Breast epithelium (tissue), 3 donors: ENCODE data around the gene KAT2B.

Source experiments
- POLR2A ChIP-seq: fragments of 450-650 bp; IDR thresholded peaks from one replicate; pipeline ENCODE4 v1.6.1; 2016; ENCODE audit warnings: antibody characterized with exemption, mild to moderate bottlenecking, moderate library complexity
- POLR2AphosphoS5 ChIP-seq, 3 donors: sonication (generic); formaldehyde crosslinking; IDR thresholded peaks; one replicate each; pipeline ENCODE4 v1.6.1; 2017; ENCODE audit warnings: antibody characterized with exemption in 3 of 3
- TF ChIP-seq, protein P1 (sequence below), 3 donors: fragments of 450-650 bp; IDR thresholded peaks; one replicate each; pipeline ENCODE4 v1.5.1; 2016 to 2017; ENCODE audit warnings: antibody characterized with exemption in 3 of 3, mild to moderate bottlenecking in 3 of 3, moderate library complexity in 3 of 3

DNA sequence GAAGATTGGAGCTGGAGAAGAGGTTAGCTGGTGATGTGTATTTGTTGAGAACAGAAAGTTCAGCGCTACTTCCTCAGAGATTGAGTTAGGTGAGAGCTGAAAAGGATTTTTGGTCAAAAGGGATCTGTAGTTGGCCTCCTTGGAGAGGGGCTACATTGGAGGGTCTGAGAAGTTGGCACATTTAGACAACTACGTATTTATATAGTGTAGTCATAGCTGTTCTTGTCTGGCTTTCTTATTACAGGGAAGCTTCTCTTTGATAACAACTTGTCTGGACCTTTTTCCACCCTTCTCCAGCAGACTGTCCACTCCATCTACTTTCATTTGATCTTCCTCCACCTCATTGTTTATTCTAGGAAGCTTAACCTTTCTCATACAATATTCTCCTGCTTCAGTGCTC lies 43.7 kb downstream of the KAT2B start:
- no peak for TF ChIP-seq POLR2AphosphoS5 (IDR thresholded peaks at IDR 0.05)
- TF ChIP-seq, protein P1, sequence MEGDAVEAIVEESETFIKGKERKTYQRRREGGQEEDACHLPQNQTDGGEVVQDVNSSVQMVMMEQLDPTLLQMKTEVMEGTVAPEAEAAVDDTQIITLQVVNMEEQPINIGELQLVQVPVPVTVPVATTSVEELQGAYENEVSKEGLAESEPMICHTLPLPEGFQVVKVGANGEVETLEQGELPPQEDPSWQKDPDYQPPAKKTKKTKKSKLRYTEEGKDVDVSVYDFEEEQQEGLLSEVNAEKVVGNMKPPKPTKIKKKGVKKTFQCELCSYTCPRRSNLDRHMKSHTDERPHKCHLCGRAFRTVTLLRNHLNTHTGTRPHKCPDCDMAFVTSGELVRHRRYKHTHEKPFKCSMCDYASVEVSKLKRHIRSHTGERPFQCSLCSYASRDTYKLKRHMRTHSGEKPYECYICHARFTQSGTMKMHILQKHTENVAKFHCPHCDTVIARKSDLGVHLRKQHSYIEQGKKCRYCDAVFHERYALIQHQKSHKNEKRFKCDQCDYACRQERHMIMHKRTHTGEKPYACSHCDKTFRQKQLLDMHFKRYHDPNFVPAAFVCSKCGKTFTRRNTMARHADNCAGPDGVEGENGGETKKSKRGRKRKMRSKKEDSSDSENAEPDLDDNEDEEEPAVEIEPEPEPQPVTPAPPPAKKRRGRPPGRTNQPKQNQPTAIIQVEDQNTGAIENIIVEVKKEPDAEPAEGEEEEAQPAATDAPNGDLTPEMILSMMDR (IDR thresholded peaks at IDR 0.05) = no peak
- TF ChIP-seq POLR2A = no peak
